NCI-H1436 treated with DMSO at 0.1 percent for 48 hours (cell line): ENCODE results near the gene H3-3A.

Experiments
- DNase-seq: peaks from one replicate; lab custom pipeline; 2025; lab: John Stamatoyannopoulos, UW

H3-3A gene

DNA sequence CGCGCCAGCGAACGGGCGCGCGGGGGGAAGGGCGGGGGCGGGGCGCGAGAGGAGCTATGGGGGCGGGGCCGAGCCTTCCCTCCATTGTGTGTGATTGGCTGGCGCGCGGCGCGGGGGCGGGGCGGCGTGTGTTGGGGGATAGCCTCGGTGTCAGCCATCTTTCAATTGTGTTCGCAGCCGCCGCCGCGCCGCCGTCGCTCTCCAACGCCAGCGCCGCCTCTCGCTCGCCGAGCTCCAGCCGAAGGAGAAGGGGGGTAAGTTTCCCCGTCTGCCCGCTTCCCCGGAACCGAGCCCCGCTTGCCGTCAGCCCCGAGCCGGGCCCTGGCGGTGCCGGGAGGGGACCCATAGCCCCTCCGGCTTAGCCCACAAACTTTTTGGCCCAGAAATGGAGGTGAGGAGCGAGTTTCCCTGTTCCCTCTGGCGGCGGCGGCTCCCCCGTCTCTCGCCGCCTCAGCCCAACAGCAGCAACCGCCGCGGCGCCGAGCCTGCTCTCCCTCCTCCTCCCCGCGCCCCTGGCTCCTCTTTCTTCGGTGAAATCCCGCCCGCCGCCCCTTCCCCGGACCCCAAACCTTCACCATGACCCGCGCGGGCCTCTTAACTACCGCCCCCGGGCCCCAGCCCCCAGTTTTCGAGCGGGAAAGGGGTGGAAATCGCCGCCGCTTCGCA, at the start of gene H3-3A:
Gene H3-3A (plus strand): TSS at position 159 of the 666 bp plus-strand sequence. CDS start 1,636 bp downstream, outside the sequence.
- DNase-seq: peak; percentile 83

GRCh38 chr1:226017070-226017469, 45.4 kb upstream of the H3-3A start:
- no peak for DNase-seq

- no peak for DNase-seq
These were observed 42.9 kb upstream of the H3-3A start for GRCh38 chr1:226019572-226019971.

GRCh38 chr1:226021401-226021800, 41.1 kb upstream of the H3-3A start:
- DNase-seq: no peak

DNA sequence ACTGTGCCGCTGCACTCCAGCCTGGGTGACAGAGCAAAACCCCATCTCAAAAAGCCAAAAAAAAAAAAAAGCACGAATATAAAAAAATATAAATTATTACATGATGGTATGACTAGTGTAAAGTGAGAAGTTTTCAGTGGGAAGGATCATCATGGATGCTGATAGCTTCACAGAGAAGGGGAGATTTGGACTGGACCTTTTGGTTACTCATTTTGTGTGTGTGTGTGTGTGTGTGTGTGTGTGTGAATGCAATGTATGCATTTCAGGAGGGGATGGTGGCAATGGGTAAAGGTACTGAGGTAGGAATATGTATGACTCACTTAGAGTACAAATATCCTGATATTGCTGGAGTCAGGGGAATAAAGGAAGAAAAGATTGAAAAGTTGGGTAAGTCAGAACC, 40.7 kb upstream of the H3-3A start:
- no peak for DNase-seq

DNA sequence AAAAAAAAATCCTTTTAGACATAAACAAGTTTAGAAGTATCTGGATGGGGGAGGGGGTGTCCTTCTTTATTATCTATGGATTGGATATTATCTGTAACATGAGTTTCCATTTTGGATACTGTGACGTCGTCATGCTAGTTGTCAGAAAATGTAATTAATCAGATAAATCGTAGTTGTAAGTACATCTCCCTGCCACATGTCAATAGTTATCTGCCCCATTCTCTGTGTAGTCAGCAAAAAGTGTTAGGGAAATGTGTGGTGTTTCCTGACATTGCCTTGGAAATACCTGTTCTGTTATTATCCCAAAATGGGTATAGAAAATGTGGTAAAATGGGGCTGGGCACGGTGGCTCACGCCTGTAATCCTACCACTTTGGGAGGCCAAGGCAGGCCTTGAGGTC, 38.8 kb upstream of the H3-3A start:
- DNase-seq: no peak

DNA sequence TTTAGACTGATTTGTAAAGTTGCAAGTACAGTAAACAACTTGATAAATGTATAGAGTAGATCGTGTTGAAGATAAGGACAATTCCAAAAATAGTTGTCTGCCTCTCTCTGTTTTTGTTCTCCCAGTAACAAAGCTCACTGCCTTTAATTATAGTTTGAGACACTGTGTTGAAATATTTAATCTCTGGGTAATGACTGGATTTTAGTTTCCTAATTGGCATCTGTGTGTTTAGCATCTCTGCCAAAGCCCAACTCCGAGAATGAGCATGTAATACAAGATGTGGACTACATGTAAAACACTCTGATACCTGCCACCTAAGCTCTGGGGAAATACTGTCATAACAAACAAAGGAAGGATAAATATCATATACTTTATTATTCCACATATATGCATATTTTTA, 35.7 kb upstream of the H3-3A start:
- DNase-seq: no peak

- no peak for DNase-seq
These were observed 34.8 kb upstream of the H3-3A start for GRCh38 chr1:226027538-226028217.

- no peak for DNase-seq
These were observed 33.4 kb upstream of the H3-3A start for GRCh38 chr1:226029093-226029496.

DNA sequence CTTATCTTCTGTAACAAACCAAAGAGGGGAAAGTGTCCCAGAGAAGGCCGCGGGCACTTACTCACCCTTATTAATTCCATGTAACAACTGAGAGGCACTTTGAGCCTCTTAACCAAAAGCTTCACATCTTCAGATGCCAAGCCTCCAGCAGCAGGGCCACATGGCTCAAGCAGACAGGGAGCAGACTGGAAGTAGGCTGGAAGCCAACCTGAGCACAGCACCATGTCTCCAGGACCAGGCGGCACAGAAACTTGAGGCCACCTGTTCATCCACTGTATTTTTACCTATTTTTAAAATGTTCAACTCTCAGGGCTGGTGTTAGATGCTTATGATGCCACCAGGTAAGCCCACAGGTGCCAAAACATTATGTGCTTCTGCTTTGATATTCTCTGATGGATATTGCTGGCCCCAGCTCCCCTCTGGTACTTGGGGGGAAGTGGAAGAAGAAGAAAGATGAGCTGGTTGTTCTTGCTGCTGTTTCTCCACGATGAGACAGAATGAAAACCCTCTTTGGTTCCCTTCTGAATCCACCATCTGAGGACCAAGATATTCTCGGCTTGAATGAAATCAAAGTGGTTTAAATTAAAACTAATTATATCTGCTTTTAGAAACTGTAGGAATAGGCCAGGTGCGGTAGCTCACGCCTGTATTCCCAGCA, 32.8 kb upstream of the H3-3A start:
- no peak for DNase-seq

DNA sequence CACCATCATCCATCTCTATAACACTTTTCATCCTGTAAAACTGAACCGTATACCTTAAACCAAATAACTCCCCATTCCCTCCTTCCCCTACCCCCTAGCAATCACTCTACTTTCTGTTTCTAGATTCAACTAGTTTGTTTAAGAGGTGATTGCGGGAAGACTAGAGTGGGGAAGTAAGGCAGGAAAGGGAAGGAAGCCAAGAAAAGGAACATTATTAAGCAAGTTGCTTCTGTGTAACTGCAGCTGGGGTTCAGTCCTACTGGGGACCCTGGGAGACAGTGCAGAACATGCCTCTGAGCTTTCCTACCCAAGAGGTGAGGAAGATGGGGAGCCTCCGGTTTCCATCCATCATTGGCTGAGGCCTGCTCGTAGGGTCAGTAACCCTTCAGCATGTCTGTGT, 28.9 kb upstream of the H3-3A start:
- DNase-seq: no peak

GRCh38 chr1:226033991-226034390, 28.5 kb upstream of the H3-3A start:
- DNase-seq: no peak

GRCh38 chr1:226034482-226034881, 28.0 kb upstream of the H3-3A start:
- no peak for DNase-seq

- DNase-seq: no peak
These were observed 26.6 kb upstream of the H3-3A start for GRCh38 chr1:226035915-226036314.

GRCh38 chr1:226038661-226039060, 23.9 kb upstream of the H3-3A start:
- DNase-seq: no peak

GRCh38 chr1:226041419-226041818, 21.1 kb upstream of the H3-3A start:
- DNase-seq: no peak

DNA sequence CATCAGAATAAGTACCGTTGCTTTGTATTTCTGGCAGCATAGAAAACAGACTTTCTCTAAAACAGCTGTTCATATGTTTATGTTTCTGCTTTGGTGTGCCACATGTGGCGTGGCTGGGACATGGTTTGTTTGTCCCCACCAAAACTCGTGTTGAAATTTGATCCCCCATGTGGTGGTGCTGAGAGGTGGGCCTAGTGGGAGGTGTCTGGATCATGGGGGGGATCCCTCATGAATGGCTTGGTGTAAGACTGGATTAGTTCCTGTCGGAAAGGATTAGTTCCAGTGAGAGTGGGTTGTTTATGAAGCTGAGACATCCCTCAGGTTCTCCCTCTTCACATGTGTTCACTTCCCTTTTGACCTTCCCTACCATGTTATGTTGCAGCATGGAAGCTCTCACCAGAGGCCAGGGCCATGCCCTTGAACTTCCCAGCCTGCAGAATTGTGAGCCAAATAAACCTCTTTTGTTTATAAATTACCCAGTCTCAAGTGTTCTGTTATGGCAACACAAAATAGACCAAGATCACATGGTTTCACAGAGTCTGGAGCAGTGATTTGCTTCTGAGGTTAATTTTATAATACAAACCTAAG, 17.9 kb upstream of the H3-3A start:
- DNase-seq: no peak

DNA sequence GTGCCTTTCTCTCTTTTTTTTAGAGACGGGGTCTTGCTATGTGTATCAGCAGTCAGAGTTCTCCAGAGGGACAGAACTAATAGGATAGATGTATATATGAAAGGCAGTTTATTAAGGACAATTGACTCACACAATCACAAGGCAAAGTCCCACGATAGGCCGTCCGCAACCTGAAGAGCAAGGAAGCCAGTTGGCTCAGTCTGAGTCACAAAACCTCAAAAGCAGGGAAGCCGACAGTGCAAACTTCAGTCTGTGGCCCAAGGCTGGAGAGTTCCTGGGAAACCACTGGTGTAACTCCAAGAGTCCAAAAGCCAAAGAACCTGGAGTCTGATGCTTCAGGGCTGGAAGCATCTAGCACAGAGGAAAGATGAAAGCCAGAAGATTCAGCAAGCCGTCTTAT, 16.3 kb upstream of the H3-3A start:
- no peak for DNase-seq

DNA sequence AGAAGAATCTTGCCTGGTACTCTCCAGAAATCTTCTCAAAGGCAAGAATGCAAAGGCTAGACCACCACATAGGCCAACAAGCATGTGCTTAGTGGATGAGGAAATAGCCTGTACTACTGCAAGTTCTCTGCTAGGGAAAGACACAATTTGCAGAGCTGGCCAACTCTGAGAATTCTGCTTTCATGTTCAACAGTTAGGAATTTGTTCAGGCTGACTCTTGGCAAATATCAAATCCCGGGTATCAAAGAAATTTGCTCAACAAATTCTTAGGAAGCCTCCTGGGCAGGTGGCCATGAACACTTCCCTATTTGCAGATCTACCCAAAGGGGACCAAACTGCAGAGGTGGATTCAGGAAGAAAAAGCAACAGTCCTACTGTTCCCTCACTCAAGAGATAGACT, 15.0 kb upstream of the H3-3A start:
- DNase-seq: no peak

GRCh38 chr1:226048886-226049285, 13.6 kb upstream of the H3-3A start:
- no peak for DNase-seq

- DNase-seq: no peak
These were observed 12.4 kb upstream of the H3-3A start for GRCh38 chr1:226050133-226050532.

DNA sequence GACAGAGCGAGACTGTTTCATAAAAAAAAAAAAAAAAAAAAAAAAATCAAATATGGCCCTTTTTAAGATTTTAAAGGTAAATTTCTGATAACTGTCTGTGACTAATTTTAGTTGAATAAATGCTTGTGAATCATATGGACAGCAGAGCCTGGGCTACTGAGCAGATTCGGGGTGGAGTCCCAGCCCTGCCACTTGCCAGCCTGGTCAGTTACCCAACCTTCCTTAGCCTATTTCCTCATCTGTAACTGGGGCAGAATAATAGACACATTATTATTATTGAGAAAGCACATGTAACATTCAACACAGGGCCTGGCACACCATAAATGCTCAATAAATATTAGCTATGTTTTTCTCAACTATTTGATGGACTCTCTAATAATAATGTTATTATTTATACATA, 11.2 kb upstream of the H3-3A start:
- no peak for DNase-seq

DNA sequence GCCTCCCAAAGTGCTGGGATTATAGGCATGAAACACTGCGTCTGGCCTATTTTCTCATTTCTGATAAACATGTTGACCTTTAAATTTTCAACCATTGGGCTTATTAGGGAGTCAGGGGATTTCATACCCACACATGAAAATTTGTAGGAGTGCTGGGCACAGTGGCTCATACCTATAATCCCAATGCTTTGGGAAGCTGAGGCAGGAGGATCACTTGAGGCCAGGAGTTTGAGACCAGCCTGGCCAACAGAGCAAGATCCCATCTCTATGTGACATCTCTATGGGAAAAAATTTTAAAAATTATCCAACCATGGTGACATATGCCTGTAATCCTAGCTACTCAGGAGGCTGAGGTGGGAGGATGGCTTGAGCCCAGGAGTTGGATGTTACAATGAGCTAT, 10.5 kb upstream of the H3-3A start:
- DNase-seq: no peak
